GM12865 (cell line): ENCODE data around the gene LEMD2.
"Not testable (repeated sequence)": the region's sequence is repeated elsewhere in the genome, so short reads cannot be mapped to it uniquely, and the experiment has no call there.

Source experiments
- DNase-seq: peaks from one replicate; pipeline ENCODE4 v3.0.0; 2010; ENCODE audit warnings: low read depth
- H3K4me3 ChIP-seq: 2 replicates; pipeline ENCODE4 v1.5.1; 2011; ENCODE audit warnings: mild to moderate bottlenecking, low read depth, low read length, control low read depth
- TF ChIP-seq, protein P1 (sequence below): IDR thresholded peaks from 2 replicates; pipeline ENCODE4 v1.5.1; 2011; ENCODE audit warnings: low read length, control low read depth, low read depth, inconsistent platforms; ENCODE audit not compliant: insufficient read depth; ENCODE audit errors: missing control alignments

Gene LEMD2

DNA sequence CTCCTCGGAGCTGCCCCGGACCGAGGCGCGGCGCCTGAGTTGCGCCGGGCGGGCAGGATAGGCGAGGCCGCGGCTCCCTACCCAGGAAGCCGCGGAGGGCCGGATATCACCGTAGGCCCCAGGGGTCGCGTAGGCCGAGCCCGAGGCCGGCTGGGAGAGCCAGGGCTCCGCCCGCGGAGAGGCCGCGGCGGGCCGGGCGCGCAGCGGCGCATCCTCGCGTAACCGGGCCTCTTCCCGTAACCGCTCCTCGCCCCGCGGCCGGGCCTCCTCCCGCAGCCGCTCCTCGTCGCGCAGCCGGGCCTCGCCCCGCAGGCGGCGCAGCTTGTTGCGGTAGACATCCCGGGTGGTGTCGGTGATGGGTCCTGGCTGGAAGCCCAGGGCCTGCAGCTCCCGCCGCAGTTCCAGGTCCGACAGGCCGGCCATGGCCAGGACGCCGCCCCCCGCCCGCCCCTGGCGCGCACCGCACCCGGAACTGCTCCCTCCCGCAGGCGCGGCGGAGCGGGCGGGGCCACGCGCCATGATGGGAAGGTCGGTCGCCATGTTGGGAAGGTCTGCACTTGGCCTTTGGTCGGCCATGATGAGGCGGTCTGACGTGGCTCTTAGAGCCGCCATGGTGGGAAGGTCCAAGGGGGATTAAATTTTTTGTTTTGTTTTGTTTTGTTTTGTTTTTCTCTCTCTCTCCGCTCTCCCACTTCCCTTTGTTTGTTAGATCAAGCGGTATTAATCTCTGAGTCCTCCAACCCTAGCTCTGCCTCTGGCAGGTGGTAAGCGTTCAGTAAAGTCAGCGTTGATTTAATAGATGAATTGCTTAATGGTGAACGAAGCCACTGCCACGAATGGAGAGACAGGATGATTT is at the start of gene LEMD2:
Gene LEMD2 (minus strand): TSS at position 437 of the 856 bp plus-strand sequence. CDS start 14 bp downstream, at position 423.
- TF ChIP-seq, protein P1, sequence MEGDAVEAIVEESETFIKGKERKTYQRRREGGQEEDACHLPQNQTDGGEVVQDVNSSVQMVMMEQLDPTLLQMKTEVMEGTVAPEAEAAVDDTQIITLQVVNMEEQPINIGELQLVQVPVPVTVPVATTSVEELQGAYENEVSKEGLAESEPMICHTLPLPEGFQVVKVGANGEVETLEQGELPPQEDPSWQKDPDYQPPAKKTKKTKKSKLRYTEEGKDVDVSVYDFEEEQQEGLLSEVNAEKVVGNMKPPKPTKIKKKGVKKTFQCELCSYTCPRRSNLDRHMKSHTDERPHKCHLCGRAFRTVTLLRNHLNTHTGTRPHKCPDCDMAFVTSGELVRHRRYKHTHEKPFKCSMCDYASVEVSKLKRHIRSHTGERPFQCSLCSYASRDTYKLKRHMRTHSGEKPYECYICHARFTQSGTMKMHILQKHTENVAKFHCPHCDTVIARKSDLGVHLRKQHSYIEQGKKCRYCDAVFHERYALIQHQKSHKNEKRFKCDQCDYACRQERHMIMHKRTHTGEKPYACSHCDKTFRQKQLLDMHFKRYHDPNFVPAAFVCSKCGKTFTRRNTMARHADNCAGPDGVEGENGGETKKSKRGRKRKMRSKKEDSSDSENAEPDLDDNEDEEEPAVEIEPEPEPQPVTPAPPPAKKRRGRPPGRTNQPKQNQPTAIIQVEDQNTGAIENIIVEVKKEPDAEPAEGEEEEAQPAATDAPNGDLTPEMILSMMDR: no peak
- DNase-seq: peak; percentile 95
- peak within 1 kb of the TSS; percentile 51 for H3K4me3 ChIP-seq

DNA sequence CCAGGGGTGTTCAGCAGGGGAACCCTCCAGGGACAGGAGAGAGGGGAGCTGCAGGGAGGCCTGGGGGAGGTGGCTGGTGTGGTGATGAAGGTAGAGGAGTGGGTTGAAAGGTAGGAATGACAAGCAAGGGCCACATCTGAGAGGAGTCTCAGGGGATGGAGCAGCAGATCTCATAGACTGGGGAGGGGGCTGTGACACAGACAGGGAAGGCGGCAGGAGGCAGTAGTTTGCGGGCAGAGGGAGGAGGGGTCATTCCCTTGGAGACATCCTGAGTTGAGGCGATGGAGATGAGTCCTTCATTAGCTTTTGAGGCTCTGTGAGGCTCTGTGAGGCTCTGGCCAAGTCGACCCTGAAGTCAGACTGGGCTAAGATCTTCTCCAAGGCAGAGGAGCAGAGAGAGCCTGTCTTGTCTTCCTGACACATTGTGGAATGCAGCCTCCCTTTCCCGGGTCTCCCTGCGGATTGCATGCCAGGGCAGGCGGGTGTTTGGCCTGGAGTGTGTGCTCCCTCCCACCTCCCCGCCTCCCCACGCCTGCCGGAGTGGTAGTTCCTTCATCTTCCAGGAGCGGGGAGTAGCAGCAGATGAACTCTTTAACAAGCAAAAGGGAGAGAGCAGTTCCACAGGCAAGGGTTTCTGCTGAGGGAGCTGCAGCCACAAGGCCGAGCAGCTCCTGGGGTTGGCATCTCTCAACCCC is 49.2 kb upstream of the LEMD2 start:
- DNase-seq: no peak
- TF ChIP-seq, protein P1: no peak
- no peak overlapping the region for H3K4me3 ChIP-seq

DNA sequence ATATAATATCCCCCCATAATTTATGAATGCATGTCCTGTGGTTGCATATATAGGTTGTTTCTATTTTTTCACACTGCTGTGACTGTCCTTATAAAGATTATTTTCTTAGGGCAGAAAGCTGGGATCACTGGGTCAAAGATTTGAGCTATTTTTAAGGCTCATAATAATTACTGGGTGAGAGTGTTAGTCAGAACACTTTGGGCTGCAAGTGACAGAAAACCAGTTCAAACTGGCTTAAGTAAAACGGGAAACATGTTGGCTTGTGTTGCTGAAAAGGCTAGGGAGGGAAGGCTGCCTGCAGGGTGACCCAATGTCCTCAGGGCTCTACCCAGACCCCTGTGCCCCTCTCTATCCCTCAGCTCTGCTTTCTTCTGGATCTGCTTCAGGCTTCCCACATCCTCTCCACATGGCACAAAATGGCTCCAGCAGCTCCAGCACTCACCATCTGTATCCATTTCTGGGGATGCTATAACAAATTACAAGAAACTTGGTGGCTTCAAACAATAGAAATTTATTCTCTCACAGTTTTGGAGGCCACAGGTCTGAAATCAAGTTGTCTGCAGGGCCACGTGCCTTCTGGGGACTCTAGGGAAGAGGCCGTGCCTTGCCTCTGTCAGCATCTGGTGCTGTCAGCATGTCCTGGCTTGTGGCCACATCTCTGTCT is 48.0 kb upstream of the LEMD2 start:
- TF ChIP-seq, protein P1: no peak
- H3K4me3 ChIP-seq: no peak overlapping the region
- no peak for DNase-seq

DNA sequence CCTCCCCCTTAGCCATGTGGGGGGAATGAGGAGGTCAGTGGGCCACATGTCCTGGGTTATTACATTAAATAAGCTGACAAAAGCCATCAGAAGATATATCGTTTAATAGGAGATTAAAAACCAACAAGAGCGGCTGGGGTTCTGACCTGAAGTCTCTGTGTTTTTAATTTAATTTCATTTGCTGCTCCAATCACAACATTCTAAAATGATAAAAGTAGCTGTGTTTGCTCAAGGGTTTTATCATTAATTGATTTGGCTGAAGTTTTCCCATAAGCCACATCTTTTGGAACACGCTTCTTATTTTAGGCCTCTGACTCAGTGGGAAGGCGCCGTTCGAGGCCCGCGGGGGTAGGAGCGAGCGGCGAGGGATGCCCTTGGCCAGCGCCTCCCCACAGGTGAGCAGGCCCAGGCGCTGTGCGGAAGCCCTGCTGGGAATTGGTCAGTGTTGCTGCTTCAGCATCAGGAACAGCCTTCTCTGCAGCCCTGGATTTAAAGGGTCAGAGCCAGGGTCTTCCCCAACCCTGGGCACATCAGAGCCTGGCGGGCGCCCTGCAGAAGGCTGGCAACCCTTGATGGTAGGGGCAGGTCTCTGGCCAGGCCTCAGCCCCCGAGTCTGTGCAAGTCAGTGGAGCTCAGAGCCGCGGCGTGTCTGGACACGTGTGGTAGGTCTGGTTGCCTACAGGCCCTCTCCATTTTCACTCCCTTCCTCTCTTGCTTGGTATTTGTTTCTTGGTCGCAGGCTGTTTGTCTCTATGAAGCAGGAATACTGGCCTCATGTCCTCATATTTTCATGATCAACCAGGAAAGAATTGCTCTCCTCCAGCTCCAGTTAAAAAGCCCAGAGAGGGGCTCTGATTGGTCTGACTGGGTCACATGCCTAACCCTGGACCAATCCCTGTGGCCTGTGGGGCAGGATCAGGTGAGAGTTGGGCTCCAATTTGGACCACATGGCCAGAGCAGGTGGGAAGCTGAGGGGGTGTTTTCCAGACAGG is 45.8 kb upstream of the LEMD2 start:
- DNase-seq: no peak
- TF ChIP-seq, protein P1: no peak
- H3K4me3 ChIP-seq: no peak overlapping the region

DNA sequence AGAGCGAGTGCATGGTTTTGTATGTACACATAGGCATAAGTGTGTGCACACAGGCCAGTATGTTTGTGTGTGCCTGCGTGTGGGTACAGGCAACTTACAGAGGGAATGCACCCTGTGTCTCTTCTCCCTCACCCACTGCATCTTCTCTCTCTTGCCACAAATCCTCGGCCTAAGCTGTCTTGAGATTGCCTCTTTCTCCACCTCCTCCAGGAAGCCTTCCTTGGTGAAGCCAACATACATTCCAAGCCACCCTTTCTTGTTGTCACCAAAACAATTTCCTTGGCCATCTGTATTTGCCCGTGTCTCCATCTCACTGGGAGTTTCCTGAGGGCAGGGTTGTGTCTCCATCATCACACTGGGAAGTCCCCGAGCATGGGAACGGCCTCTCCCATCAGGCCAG is 44.7 kb upstream of the LEMD2 start:
- TF ChIP-seq, protein P1: no peak
- H3K4me3 ChIP-seq: no peak overlapping the region
- no peak for DNase-seq

DNA sequence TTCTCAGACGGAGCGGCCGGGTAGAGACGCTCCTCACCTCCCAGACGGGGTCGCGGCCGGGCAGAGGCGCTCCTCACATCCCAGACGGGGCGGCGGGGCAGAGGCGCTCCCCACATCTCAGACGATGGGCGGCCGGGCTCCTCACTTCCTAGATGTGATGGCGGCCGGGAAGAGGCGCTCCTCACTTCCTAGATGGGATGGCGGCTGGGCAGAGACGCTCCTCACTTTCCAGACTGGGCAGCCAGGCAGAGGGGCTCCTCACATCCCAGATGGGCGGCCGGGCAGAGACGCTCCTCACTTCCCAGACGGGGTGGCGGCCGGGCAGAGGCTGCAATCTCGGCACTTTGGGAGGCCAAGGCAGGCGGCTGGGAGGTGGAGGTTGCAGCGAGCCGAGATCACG is 43.9 kb upstream of the LEMD2 start:
- H3K4me3 ChIP-seq, DNase-seq: not testable (repeated sequence)

DNA sequence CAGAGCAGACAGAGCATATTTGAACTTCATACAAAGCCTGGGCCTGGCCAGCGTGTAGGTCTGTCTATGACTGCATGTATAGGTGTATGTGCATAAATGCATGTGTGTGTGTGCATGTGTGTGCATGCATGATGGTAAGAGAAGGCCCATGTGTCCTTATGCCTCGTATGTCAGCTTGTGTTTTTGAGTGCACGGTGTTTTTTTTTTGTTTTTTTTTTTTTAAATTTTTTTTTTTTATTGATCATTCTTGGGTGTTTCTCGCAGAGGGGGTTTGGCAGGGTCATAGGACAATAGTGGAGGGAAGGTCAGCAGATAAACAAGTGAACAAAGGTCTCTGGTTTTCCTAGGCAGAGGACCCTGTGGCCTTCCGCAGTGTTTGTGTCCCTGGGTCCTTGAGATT is 42.8 kb upstream of the LEMD2 start:
- H3K4me3 ChIP-seq, DNase-seq: not testable (repeated sequence)
